Endothelial cell of umbilical vein (primary cell): ENCODE measurements around the gene CEP68. TPM values are rescaled to one million over a fixed set of nuclear protein-coding genes. Genes with fewer than 3 reads are reported as not detected.

Source experiments
- BruUV-seq: library from RNA; stranded (reverse); fragments of 400-500 nt; replicated peaks from 2 replicates; lab custom pipeline; 2021; lab: Mats Ljungman, UMichigan
- CTCF ChIA-PET: fragments of 300-600, 350-600 bp; sonication (Branson Sonifier 250); formaldehyde crosslinking; loops from one replicate; lab custom pipeline; 2021; ENCODE audit warnings: antibody characterized with exemption, inconsistent platforms; lab: Charles Lee
- POLR2A ChIA-PET: fragments of 300-600, 350-600 bp; sonication (Branson Sonifier 250); formaldehyde crosslinking; loops from one replicate; lab custom pipeline; 2021; ENCODE audit warnings: antibody characterized with exemption, inconsistent platforms; lab: Charles Lee
- DNase-seq: peaks from one replicate; pipeline ENCODE4 v3.0.0-alpha.2; 2011; ENCODE audit warnings: low read depth, low spot score
- FAIRE-seq: peaks from 2 replicates; lab custom pipeline; 2011; peaks lifted over from hg19 to GRCh38; lab: Jason Lieb, UNC
- H2AFZ ChIP-seq: 2 replicates; pipeline ENCODE4 v1.6.0; 2012; ENCODE audit warnings: low read depth, low read length, control low read depth, inconsistent platforms
- H3K27ac ChIP-seq: 2 replicates; pipeline ENCODE4 v1.5.1; 2011; ENCODE audit warnings: low read depth, mild to moderate bottlenecking, control low read depth, low read length, moderate library complexity; ENCODE audit not compliant: insufficient read depth
- H3K27me3 ChIP-seq, 2 experiments: 2 replicates each; pipeline versions ENCODE4 v1.6.0 to v1.6.1; 2011; ENCODE audit warnings: low read length in 2 of 2, mixed read lengths in 1 of 2; ENCODE audit not compliant: control insufficient read depth in 2 of 2, insufficient read depth in 2 of 2
- H3K36me3 ChIP-seq, 2 experiments: 2 replicates in 1 of 2; 3 replicates in 1 of 2; pipeline ENCODE4 v1.5.1; 2011; ENCODE audit warnings: low read length in 2 of 2, mild to moderate bottlenecking in 1 of 2, moderate library complexity in 1 of 2; ENCODE audit not compliant: control insufficient read depth in 2 of 2, insufficient read depth in 2 of 2; ENCODE audit errors: extremely low read depth in 1 of 2
- H3K4me1 ChIP-seq: 3 replicates; pipeline ENCODE4 v1.5.1; 2011; ENCODE audit warnings: mild to moderate bottlenecking, low read length; ENCODE audit not compliant: control insufficient read depth, insufficient read depth; ENCODE audit errors: extremely low read depth
- H3K4me2 ChIP-seq: 2 replicates; pipeline ENCODE4 v1.6.1; 2011; ENCODE audit warnings: low read length, control low read depth, mixed read lengths; ENCODE audit not compliant: insufficient read depth
- H3K4me3 ChIP-seq, 3 experiments: fragments of 200-600 bp in 1 of 3; sonication (generic), shearing (Covaris generic) in 1 of 3; replicated peaks in 1 of 3; 2 replicates each; pipeline ENCODE4 v1.5.1; 2011 to 2016; ENCODE audit warnings: control low read depth in 3 of 3, low read length in 3 of 3, mild to moderate bottlenecking in 2 of 3, inconsistent platforms in 1 of 3, low read depth in 1 of 3, moderate library complexity in 1 of 3; ENCODE audit not compliant: insufficient read depth in 1 of 3
- H3K79me2 ChIP-seq: 2 replicates; pipeline ENCODE4 v1.6.0; 2012; ENCODE audit warnings: low read length, inconsistent platforms; ENCODE audit not compliant: control insufficient read depth, insufficient read depth
- H3K9ac ChIP-seq: replicated peaks from 2 replicates; pipeline ENCODE3; 2011; ENCODE audit warnings: low read length, control low read depth; ENCODE audit not compliant: insufficient read depth; ENCODE audit errors: extremely low read depth
- H3K9me1 ChIP-seq: replicated peaks from 3 replicates; pipeline ENCODE4 v1.6.0; 2011; ENCODE audit warnings: mild to moderate bottlenecking, low read length; ENCODE audit not compliant: control insufficient read depth, insufficient read depth; ENCODE audit errors: extremely low read depth
- H3K9me3 ChIP-seq: replicated peaks from 2 replicates; pipeline ENCODE4 v1.5.1; 2012; ENCODE audit warnings: low read length, inconsistent platforms; ENCODE audit not compliant: control insufficient read depth, insufficient read depth
- H4K20me1 ChIP-seq: replicated peaks from 2 replicates; pipeline ENCODE3; 2011; ENCODE audit warnings: mild to moderate bottlenecking, low read length; ENCODE audit not compliant: control insufficient read depth, insufficient read depth; ENCODE audit errors: extremely low read depth
- EZH2 ChIP-seq: IDR thresholded peaks from 2 replicates; pipeline ENCODE4 v1.6.1; 2012; ENCODE audit warnings: borderline replicate concordance, low read depth, mild to moderate bottlenecking, moderate library complexity, low read length, inconsistent platforms; ENCODE audit not compliant: severe bottlenecking
- FOS ChIP-seq: IDR thresholded peaks from 2 replicates; pipeline ENCODE4 v1.6.1; 2011; ENCODE audit warnings: mild to moderate bottlenecking, low read length, moderate library complexity, borderline replicate concordance; ENCODE audit not compliant: insufficient read depth
- GATA2 ChIP-seq: IDR thresholded peaks from 2 replicates; pipeline ENCODE4 v1.7.0; 2011; ENCODE audit warnings: low read depth, mild to moderate bottlenecking, moderate library complexity, mixed read lengths, low read length; ENCODE audit not compliant: insufficient read length, insufficient read depth
- JUN ChIP-seq: IDR thresholded peaks from 2 replicates; pipeline ENCODE4 v1.6.1; 2011; ENCODE audit warnings: borderline replicate concordance, low read depth; ENCODE audit not compliant: insufficient read length, insufficient read depth
- MAX ChIP-seq: IDR thresholded peaks from 2 replicates; pipeline ENCODE4 v1.6.1; 2011; ENCODE audit not compliant: insufficient read depth, insufficient read length
- MYC ChIP-seq: IDR thresholded peaks from one replicate; pipeline ENCODE4 v1.6.1; 2011; ENCODE audit warnings: mild to moderate bottlenecking, low read depth, low read length
- POLR2A ChIP-seq: IDR thresholded peaks from 2 replicates; pipeline ENCODE4 v1.6.1; 2012; ENCODE audit warnings: low read depth, mild to moderate bottlenecking, control low read depth, low read length
- POLR2AphosphoS5 ChIP-seq: IDR thresholded peaks from 2 replicates; pipeline ENCODE4 v1.6.1; 2012; ENCODE audit warnings: low read depth, mild to moderate bottlenecking, control low read depth, low read length, moderate library complexity; ENCODE audit not compliant: insufficient read depth
- dilution Hi-C: fragments of 300-500 bp; cut with MboI; formaldehyde crosslinking; loops from one replicate; pipeline ENCODE4 v1.15.0; 2019; ENCODE audit warnings: low sequenced_read_pairs; ENCODE audit not compliant: extremely low pct_ligation_motif_present
- intact Hi-C: fragments of 100-400 bp; cut with micrococcal nuclease; formaldehyde crosslinking; loops from one replicate; pipeline ENCODE4 v1.10.0; 2022
- polyA plus RNA-seq, 4 experiments: library from polyadenylated mRNA; depleted of rRNA in 3 of 4; stranded (reverse) in 3 of 4; unstranded in 1 of 4; fragments of >200 nt; gene quantifications; 2 replicates each; pipeline versions ENCODE4 v1.2.1 to v1.2.3, GENCODE V29; 2011 to 2012; ENCODE audit warnings: missing spikeins in 1 of 4
- total RNA-seq: library from RNA; stranded (reverse); gene quantifications from 2 replicates; pipeline ENCODE4 v1.2.3, GENCODE V29; 2021
- TF ChIP-seq, protein P1 (sequence below), 2 donors: IDR thresholded peaks; 1 replicate in 1 of 2; 2 replicates in 1 of 2; pipeline ENCODE4 v1.5.1; 2011; ENCODE audit warnings: low read length in 2 of 2, mild to moderate bottlenecking in 2 of 2, moderate library complexity in 2 of 2, control low read depth in 1 of 2, inconsistent platforms in 1 of 2, low read depth in 1 of 2; ENCODE audit not compliant: insufficient read depth in 1 of 2; ENCODE audit errors: extremely low read depth in 1 of 2

CEP68 gene
- total and polyA plus RNA-seq, 2 donors (not counting 3 experiments of a cell fraction or from before 2014, with no cell fraction given) = 21.4 to 22.0 TPM

GRCh38 chr2:65075176-65075575, 19.0 kb downstream of the CEP68 start:
- no peak overlapping the region for H2AFZ ChIP-seq
- FAIRE-seq (no peak), DNase-seq (no peak)
- BruUV-seq = no TSS peak
- ChIA-PET POLR2A (no interaction called here), CTCF (interaction anchor here (1.3 to 3.0 kb wide), 7 partner anchors 10 to 112 kb away, joined by 3 to 20 read pairs (median 6); partner anchors contain the start of gene RAB1A)
- H3K4me2 ChIP-seq = no peak overlapping the region
- no peaks in the 10 kb centered on the region for H3K27me3 ChIP-seq
- H3K79me2 ChIP-seq = no peaks in the 10 kb centered on the region
- TF ChIP-seq POLR2A = no peak
- TF ChIP-seq JUN = no peak
- TF ChIP-seq GATA2 = no peak
- no peak overlapping the region for H3K4me3 ChIP-seq
- H3K9ac ChIP-seq = no peak overlapping the region
- no peaks in the 10 kb centered on the region for H4K20me1 ChIP-seq
- intact Hi-C loops (no loop called here), dilution Hi-C loops (no loop called here)
- H3K36me3 ChIP-seq = peaks cover 6 to 51% of the 10 kb centered on the region in 2 experiments
- H3K4me1 ChIP-seq = peaks cover 24% of the 10 kb centered on the region
- H3K27ac ChIP-seq = no peak overlapping the region
- H3K9me3 ChIP-seq = no peaks in the 10 kb centered on the region
- no peaks in the 10 kb centered on the region for H3K9me1 ChIP-seq

DNA sequence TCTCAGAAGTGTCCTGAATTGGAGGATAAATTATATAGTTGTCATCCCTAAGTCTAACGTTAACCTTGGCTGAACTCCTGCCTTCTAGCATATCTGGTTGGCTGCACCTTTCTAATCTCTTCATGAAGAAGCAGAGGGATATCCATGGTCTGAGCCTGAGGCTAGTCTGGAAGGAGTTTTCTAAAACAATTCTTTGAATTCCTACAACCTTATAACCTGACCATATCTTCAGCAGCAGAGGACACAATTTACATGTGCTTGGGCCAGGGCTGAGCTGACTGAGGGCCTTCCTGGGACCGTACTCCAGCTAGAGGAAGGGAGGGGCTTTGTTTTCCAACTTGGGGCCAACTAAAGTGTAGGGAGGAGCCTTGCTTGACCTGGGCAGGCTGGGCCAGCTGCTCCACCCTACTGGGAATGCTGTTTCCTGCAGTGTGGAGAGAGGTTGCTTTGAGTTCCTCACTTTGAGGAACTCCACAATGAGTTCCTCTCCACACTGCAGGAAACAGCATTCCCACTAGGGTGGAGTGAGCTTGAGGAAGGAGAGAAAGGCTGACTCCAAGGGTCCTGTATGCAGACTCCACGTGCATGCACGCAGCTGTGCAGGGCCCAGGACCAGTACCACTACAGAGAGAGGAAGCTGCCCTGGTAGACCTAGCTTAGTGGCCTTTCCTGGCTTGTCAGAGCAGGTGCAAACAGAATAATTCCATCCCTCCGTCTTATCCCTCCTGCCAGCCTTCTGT, 19.6 kb downstream of the CEP68 start:
- H3K9me1 ChIP-seq = no peaks in the 10 kb centered on the region
- H2AFZ ChIP-seq = no peak overlapping the region
- no peak overlapping the region for H3K4me2 ChIP-seq
- no peaks in the 10 kb centered on the region for H3K79me2 ChIP-seq
- TF ChIP-seq MAX (no peak), GATA2 (no peak), JUN (no peak), FOS (no peak), POLR2A (no peak), MYC (no peak), EZH2 (no peak), POLR2AphosphoS5 (no peak)
- TF ChIP-seq, protein P1, sequence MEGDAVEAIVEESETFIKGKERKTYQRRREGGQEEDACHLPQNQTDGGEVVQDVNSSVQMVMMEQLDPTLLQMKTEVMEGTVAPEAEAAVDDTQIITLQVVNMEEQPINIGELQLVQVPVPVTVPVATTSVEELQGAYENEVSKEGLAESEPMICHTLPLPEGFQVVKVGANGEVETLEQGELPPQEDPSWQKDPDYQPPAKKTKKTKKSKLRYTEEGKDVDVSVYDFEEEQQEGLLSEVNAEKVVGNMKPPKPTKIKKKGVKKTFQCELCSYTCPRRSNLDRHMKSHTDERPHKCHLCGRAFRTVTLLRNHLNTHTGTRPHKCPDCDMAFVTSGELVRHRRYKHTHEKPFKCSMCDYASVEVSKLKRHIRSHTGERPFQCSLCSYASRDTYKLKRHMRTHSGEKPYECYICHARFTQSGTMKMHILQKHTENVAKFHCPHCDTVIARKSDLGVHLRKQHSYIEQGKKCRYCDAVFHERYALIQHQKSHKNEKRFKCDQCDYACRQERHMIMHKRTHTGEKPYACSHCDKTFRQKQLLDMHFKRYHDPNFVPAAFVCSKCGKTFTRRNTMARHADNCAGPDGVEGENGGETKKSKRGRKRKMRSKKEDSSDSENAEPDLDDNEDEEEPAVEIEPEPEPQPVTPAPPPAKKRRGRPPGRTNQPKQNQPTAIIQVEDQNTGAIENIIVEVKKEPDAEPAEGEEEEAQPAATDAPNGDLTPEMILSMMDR (IDR thresholded peaks at IDR 0.05; ENCODE audit: extremely low read depth in 1 of 2, insufficient read depth in 1 of 2, low read depth in 1 of 2, low read length in 2 of 2) = no peak
- DNase-seq = peak; percentile 35
- peaks cover 7 to 49% of the 10 kb centered on the region in 2 experiments for H3K36me3 ChIP-seq
- H3K27me3 ChIP-seq = no peaks in the 10 kb centered on the region
- no peak overlapping the region for H3K9ac ChIP-seq
- CTCF ChIA-PET = interaction anchor here (1.4 to 3.0 kb wide), 6 partner anchors 10 to 111 kb away, joined by 5 to 20 read pairs (median 6); partner anchors contain the start of gene RAB1A
- peaks cover 18% of the 10 kb centered on the region for H3K4me1 ChIP-seq
- H3K4me3 ChIP-seq = no peak overlapping the region
- dilution Hi-C loops (no loop called here), intact Hi-C loops (no loop called here)
- FAIRE-seq = peak; percentile 37
- H3K9me3 ChIP-seq = no peaks in the 10 kb centered on the region
- peak overlapping the region; percentile 10 for H3K27ac ChIP-seq
- BruUV-seq = no TSS peak
- H4K20me1 ChIP-seq = no peaks in the 10 kb centered on the region
- POLR2A ChIA-PET = interaction anchor here (0.6 to 1.5 kb wide), 4 partner anchors 17 to 111 kb away, joined by 3 to 6 read pairs (median 4); partner anchors contain the start of gene RAB1A
